SK-N-MC (cell line): ENCODE data around the gene MAPK12.

Source experiments
- EZH2 ChIP-seq: fragments of 200-600 bp; sonication (generic); IDR thresholded peaks from one replicate; pipeline ENCODE4 v1.6.1; 2017; ENCODE audit warnings: antibody characterized with exemption
- POLR2AphosphoS5 ChIP-seq: IDR thresholded peaks from 2 replicates; pipeline ENCODE4 v1.6.1; 2012; ENCODE audit warnings: mild to moderate bottlenecking, low read depth, low read length, borderline replicate concordance

- TF ChIP-seq POLR2AphosphoS5 (no peak), EZH2 (no peak)
Observed at GRCh38 chr22:50215297-50216054, 46.0 kb downstream of the MAPK12 start.
